ENCODE results near the gene ST3GAL3.

DNA sequence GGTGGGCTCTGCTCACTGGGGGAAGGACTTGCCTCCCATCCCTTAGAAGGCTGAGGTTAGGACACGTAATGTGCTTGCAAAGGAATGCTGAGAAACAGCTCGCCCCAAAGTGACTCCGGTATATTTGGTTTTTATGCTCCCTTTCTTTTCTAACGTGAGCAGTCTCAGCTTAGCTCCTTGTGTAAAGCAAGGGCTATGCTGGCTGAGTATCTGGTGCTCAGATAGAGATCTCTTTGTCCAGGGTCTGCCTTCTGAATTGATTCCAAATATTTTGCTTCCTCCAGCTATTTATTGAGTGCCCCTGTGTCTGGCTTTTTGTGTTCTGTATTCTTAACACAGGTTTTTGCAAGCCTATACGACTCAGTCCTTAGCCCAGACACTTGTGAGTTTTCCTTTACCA is 131.7 kb downstream of the ST3GAL3 start:
- TF ChIP-seq REST (IDR thresholded peaks at IDR 0.05; ENCODE audit: unreplicated experiment) (no peak), CTCF (conservative IDR thresholded peaks at IDR 0.05; ENCODE audit: low read depth in 2 of 2) (no peak), POLR2AphosphoS5 (IDR thresholded peaks at IDR 0.05; ENCODE audit: low read depth) (no peak), EZH2phosphoT487 (IDR thresholded peaks at IDR 0.05; ENCODE audit: unreplicated experiment) (no peak), CREB1 (CRISPR knock-in tag; IDR thresholded peaks at IDR 0.05; ENCODE audit: low read depth) (no peak), EZH2 (IDR thresholded peaks at IDR 0.05; ENCODE audit: low read depth, unreplicated experiment) (no peak), ETS1 (IDR thresholded peaks at IDR 0.05) (no peak)

All from GM23338 (cell line).